ENCODE results near the gene TMA7.

DNA sequence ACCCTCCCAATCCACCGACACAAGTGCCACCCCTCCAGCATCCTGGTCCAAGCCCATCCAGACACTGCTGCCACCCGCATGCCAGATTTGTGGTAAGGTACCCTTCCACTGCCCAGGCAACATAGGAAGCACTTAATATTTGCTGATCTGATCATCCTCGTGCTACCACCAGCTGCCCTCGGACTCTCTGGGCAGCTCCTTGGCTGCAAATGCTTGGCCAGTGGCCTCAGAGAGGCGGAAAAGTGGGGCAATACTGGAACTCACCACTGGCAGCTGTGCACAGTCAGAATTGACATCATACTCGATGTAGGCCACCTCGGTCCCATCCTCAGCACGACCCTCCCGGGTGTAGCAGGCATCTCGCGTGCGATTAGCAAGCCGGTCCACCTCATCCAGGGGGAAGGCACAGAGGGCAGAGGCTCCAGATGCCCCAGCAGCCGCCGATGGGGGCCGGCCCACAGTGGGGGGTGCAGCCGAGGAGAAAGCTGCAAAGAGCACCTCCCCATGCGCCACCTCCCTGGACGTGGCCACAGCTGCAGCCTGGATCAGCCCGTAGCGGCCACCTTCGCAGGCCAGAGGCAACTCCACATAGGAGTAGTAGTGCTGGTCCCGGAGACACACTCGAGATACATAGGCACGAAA, 16.7 kb upstream of the TMA7 start:
- TF ChIP-seq ESRRA (IDR thresholded peaks at IDR 0.05; ENCODE audit: low read length), result no peak
- TF ChIP-seq CTCF (IDR thresholded peaks at IDR 0.05 in 2 of 3, conservative IDR thresholded peaks at IDR 0.05 in 1 of 3; ENCODE audit: control insufficient read depth in 2 of 3, extremely low read depth in 1 of 3, insufficient read depth in 1 of 3, low read depth in 3 of 3, low read length in 3 of 3), result no peak
- no peak for TF ChIP-seq MXI1 (IDR thresholded peaks at IDR 0.05; ENCODE audit: low read depth, low read length)
- TF ChIP-seq CBFB (IDR thresholded peaks at IDR 0.05; ENCODE audit: low read depth), result no peak
- no peak for TF ChIP-seq SPI1 (IDR thresholded peaks at IDR 0.05; ENCODE audit: borderline replicate concordance, insufficient read depth, low read depth, low read length)
- TF ChIP-seq ATF3 (IDR thresholded peaks at IDR 0.05; ENCODE audit: borderline replicate concordance, extremely low read depth, low read depth, low read length), result no peak
- TF ChIP-seq REST (IDR thresholded peaks at IDR 0.05; ENCODE audit: low read depth, low read length), result no peak
- TF ChIP-seq KLF5 (IDR thresholded peaks at IDR 0.05; ENCODE audit: partially characterized antibody), result no peak

All from GM12878 (cell line).